Tibial nerve (tissue), 4 donors: ENCODE results near the gene NME7. TPM values are rescaled to one million over a fixed set of nuclear protein-coding genes. Genes with fewer than 3 reads are reported as not detected.

Experiments
- DNase-seq, 2 donors: peaks; one replicate each; pipeline ENCODE4 v3.0.0-alpha.2; 2019; ENCODE audit warnings: low spot score in 2 of 2
- H3K27ac ChIP-seq, 4 donors: fragments of 200-600 bp; sonication (generic) in 3 of 4; one replicate each; pipeline ENCODE4 v1.5.1; 2017 to 2019; ENCODE audit warnings: mild to moderate bottlenecking in 1 of 4
- H3K27me3 ChIP-seq, 2 donors: fragments of 200-600 bp; sonication (generic) in 1 of 2; one replicate each; pipeline versions ENCODE4 v1.5.1 to v1.6.0; 2017 to 2019
- H3K36me3 ChIP-seq, 3 donors: fragments of 200-600 bp; sonication (generic); one replicate each; pipeline ENCODE4 v1.5.1; 2018 to 2019
- H3K4me1 ChIP-seq, 4 donors: fragments of 200-600 bp; sonication (generic) in 3 of 4; one replicate each; pipeline ENCODE4 v1.5.1; 2017 to 2019
- H3K4me3 ChIP-seq, 4 donors: fragments of 200-600 bp; sonication (generic) in 3 of 4; one replicate each; pipeline ENCODE4 v1.5.1; 2017 to 2019; ENCODE audit warnings: mild to moderate bottlenecking in 1 of 4, moderate library complexity in 1 of 4
- H3K9me3 ChIP-seq, 4 donors: fragments of 200-600 bp; sonication (generic) in 3 of 4; one replicate each; pipeline ENCODE4 v1.5.1; 2017 to 2019
- EP300 ChIP-seq, 2 donors: sonication (generic); formaldehyde crosslinking; IDR thresholded peaks; one replicate each; pipeline ENCODE4 v1.6.1; 2017; ENCODE audit warnings: antibody characterized with exemption in 2 of 2, mild to moderate bottlenecking in 1 of 2
- POLR2A ChIP-seq, 2 donors: fragments of 450-650 bp; IDR thresholded peaks; one replicate each; pipeline ENCODE4 v1.6.1; 2017; ENCODE audit warnings: antibody characterized with exemption in 2 of 2, mild to moderate bottlenecking in 2 of 2, moderate library complexity in 2 of 2
- WGBS, 2 donors: methylation state at CpG; one replicate each; pipeline ENCODE4 v1.1.5; 2018; 5-methylcytosine and 5-hydroxymethylcytosine counted together
- total RNA-seq, 4 donors: library from RNA; depleted of rRNA; stranded (reverse); fragments of >200 nt; gene quantifications; one replicate each; pipeline ENCODE4 v1.1.0, GENCODE V29; 2016
- TF ChIP-seq, protein P1 (sequence below), 5 experiments: fragments of 200-600 bp in 3 of 5; fragments of 450-650 bp in 2 of 5; sonication (generic) in 3 of 5; IDR thresholded peaks; one replicate each; pipeline ENCODE4 v1.5.1; 2016 to 2019; ENCODE audit warnings: antibody characterized with exemption in 5 of 5, mild to moderate bottlenecking in 3 of 5, moderate library complexity in 2 of 5

Gene NME7
- total RNA-seq, 4 donors from 2014 or later, result 8.2 to 26.2 (median 17.5) TPM

DNA sequence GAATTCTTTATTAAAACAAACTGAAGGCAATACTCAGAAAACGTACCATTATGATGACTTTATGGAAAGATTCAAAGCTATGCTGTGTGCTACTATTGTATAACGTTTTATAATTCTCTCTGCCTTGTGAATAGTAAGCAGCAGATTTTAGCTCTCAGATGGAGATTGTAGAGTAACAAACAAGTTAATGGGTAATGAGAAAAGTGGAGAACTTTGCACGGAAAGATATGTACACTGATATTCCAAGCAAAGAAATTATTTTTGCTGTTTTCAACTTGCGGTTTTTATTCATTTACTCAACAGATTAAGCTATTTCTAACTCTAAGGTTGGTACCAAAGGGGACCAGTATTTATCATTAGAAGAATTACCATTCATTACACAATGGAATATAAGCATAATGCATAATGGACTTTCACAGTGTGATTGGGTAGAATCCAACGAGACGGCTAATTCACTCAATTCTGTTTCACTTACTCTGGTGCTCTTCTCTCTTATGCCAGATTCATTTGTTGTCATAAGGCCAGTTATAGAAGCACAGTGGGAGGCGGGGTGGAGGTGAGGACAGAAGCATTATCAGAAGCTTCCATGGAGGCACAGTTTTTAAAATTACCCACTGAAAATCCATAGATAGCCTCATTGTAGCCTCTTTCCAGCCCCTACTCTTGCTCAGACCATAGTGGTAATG, 222.5 kb downstream of the NME7 start:
- no peak overlapping the region for H3K4me3 ChIP-seq
- no peaks in the 10 kb centered on the region for H3K9me3 ChIP-seq
- peaks cover 0 to 4% (median 0%) of the 10 kb centered on the region in 4 donors for H3K4me1 ChIP-seq
- no peaks in the 10 kb centered on the region for H3K27me3 ChIP-seq
- 55 to 62% methylated on average over 7 of the region's 7 CpGs for WGBS, 2 donors
- H3K36me3 ChIP-seq, result no peaks in the 10 kb centered on the region
- TF ChIP-seq, protein P1, sequence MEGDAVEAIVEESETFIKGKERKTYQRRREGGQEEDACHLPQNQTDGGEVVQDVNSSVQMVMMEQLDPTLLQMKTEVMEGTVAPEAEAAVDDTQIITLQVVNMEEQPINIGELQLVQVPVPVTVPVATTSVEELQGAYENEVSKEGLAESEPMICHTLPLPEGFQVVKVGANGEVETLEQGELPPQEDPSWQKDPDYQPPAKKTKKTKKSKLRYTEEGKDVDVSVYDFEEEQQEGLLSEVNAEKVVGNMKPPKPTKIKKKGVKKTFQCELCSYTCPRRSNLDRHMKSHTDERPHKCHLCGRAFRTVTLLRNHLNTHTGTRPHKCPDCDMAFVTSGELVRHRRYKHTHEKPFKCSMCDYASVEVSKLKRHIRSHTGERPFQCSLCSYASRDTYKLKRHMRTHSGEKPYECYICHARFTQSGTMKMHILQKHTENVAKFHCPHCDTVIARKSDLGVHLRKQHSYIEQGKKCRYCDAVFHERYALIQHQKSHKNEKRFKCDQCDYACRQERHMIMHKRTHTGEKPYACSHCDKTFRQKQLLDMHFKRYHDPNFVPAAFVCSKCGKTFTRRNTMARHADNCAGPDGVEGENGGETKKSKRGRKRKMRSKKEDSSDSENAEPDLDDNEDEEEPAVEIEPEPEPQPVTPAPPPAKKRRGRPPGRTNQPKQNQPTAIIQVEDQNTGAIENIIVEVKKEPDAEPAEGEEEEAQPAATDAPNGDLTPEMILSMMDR (IDR thresholded peaks at IDR 0.05), result no peak
- TF ChIP-seq EP300 (IDR thresholded peaks at IDR 0.05), result no peak
- TF ChIP-seq POLR2A (IDR thresholded peaks at IDR 0.05), result no peak
- DNase-seq, result no peak
- H3K27ac ChIP-seq, result no peak overlapping the region

DNA sequence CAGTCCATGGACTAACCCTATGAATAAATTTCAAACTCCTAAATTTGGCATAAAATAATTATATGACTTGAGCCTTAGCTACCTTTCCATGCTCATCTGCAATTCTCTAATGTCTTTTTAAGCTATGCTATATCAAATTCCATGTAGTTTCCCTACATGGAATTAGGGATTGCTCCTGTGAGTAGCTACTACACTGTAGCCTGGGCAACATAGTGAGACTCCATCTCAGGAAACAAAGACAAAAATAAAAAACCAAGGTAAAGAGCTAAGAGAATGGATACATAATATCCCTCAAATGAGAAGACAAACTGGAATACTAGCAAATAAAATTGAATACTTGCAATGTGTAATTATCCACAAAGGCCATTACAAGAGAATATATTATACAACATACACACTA, 223.6 kb downstream of the NME7 start:
- no peak overlapping the region for H3K4me3 ChIP-seq
- no peaks in the 10 kb centered on the region for H3K9me3 ChIP-seq
- H3K27ac ChIP-seq, result no peak overlapping the region
- peaks cover 0 to 4% (median 0%) of the 10 kb centered on the region in 4 donors for H3K4me1 ChIP-seq
- DNase-seq, result no peak
- H3K36me3 ChIP-seq, result no peaks in the 10 kb centered on the region
- no peaks in the 10 kb centered on the region for H3K27me3 ChIP-seq
- no peak for TF ChIP-seq EP300 (IDR thresholded peaks at IDR 0.05)
- no peak for TF ChIP-seq POLR2A (IDR thresholded peaks at IDR 0.05)
- TF ChIP-seq, protein P1 (IDR thresholded peaks at IDR 0.05), result no peak

DNA sequence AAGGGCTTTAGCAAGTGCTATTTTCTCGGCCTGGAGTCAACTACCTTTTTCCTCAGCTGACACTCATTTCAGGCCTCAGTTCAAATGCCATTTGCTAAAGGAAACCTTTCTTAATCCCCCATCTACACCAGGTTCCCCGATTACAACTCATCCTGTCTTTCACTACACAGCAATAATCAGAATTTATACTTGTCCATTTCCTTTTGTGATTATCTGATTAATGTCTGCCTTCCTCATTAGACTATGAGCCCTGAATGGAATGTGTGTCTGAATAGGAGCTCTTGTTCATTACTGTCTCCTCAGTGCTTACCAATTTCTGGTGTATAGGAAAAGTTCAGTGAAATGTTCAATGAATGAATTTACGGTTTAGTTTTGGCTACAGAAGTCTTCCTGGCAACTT, 224.3 kb downstream of the NME7 start:
- no peaks in the 10 kb centered on the region for H3K36me3 ChIP-seq
- DNase-seq, result no peak
- no peaks in the 10 kb centered on the region for H3K9me3 ChIP-seq
- 78 to 82% methylated on average over 3 of the region's 3 CpGs for WGBS, 2 donors
- H3K4me1 ChIP-seq, result peaks cover 0 to 4% (median 0%) of the 10 kb centered on the region in 4 donors
- no peak for TF ChIP-seq POLR2A (IDR thresholded peaks at IDR 0.05)
- H3K27ac ChIP-seq, result no peak overlapping the region
- no peaks in the 10 kb centered on the region for H3K27me3 ChIP-seq
- H3K4me3 ChIP-seq, result no peak overlapping the region

DNA sequence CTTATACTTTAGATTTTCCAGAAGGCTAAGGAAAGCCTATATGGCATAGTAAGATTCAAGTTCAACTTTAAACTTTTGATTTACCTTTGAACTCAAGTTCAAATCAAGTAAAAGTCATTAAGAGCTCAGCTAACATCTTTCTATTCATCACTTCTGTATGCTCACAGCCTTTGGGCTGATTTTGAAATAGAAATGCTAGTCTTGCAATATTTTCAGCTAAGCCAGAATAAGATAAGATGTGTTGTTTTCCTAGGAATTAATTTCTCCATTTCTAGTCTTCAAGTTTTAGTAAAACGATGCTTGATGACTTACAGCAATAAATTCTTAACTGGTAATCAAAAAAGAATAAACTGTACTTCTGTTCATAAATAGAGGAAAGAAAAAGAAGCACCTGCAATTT, 225.5 kb downstream of the NME7 start:
- TF ChIP-seq, protein P1 (IDR thresholded peaks at IDR 0.05), result no peak
- no peak for TF ChIP-seq POLR2A (IDR thresholded peaks at IDR 0.05)
- TF ChIP-seq EP300 (IDR thresholded peaks at IDR 0.05), result no peak
- H3K27ac ChIP-seq, result no peak overlapping the region

DNA sequence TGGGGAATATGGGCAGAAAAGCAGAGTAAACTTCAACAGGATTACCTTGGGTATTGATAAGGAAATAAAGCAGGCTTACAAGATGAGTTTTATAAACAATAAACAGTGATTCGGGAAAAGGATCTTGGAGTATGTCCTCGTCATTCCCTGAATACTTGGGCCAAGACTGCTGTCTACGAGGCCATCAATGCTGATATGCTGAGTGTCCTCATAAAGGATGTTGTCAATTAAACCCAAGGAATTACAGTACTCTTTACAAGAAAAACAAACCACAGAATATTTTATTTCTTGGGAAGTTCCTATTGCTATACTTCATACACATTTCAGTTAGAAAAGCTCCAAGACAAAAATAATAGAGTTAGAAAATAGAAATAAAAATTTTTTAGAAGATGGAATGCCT, 226.2 kb downstream of the NME7 start:
- no peak for TF ChIP-seq EP300 (IDR thresholded peaks at IDR 0.05)
- DNase-seq, result no peak
- no peak overlapping the region for H3K27ac ChIP-seq
- H3K27me3 ChIP-seq, result no peaks in the 10 kb centered on the region
- H3K9me3 ChIP-seq, result no peaks in the 10 kb centered on the region
- H3K4me1 ChIP-seq, result peaks cover 0 to 4% (median 0%) of the 10 kb centered on the region in 4 donors
- H3K36me3 ChIP-seq, result no peaks in the 10 kb centered on the region
- H3K4me3 ChIP-seq, result no peak overlapping the region
- 81% methylated on average over 3 of the region's 3 CpGs for WGBS, 2 donors

More for the DNA sequence above, 225.5 kb downstream of the NME7 start:
- no peaks in the 10 kb centered on the region for H3K36me3 ChIP-seq
- 0 to 40% methylated on average over 1 of the region's 1 CpG for WGBS, 2 donors
- no peaks in the 10 kb centered on the region for H3K9me3 ChIP-seq
- no peak for DNase-seq
- no peaks in the 10 kb centered on the region for H3K27me3 ChIP-seq
- H3K4me1 ChIP-seq, result peaks cover 0 to 4% (median 0%) of the 10 kb centered on the region in 4 donors
- H3K4me3 ChIP-seq, result no peak overlapping the region

DNA sequence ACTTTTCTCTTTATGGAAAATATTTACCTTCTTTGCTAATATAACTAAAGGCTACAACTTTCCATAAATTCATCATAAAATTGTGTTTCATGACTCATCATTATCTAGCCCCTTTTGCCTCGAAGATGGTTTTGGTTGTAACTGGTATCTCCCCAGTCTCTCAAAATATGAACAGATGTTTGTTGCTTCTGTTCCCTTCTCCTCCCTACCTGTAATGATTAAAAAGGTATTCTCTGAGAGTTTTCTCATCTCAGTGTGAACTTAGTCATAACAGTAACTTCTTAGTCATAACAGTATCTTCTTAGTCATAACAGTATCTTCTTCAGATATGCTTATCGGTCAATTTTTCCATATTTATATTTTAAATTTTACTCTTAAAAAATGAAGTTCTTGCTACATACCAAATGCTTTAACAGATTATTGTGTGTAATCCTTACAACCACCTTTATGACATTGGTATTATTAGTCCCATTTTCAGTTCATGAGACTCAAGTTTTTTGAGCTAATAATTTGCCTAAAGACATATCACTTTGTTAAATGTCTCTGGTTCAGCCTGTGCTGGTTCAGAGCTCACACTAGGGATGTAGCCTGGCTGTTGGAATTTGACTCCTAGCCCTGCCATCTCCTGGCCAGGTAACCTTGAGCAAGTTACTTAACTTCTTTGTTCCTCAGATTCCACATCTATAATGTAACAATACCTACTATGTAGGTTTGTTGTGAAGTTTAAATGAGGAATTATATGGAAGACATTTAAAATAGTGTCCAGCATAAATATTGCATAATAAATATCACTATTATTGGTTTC, 228.5 kb downstream of the NME7 start:
- 89 to 94% methylated on average over 2 of the region's 2 CpGs for WGBS, 2 donors
- no peaks in the 10 kb centered on the region for H3K9me3 ChIP-seq
- H3K36me3 ChIP-seq, result no peaks in the 10 kb centered on the region
- DNase-seq, result no peak
- H3K27ac ChIP-seq, result no peak overlapping the region
- TF ChIP-seq, protein P1 (IDR thresholded peaks at IDR 0.05), result no peak
- TF ChIP-seq EP300 (IDR thresholded peaks at IDR 0.05), result no peak
- TF ChIP-seq POLR2A (IDR thresholded peaks at IDR 0.05), result no peak
- no peaks in the 10 kb centered on the region for H3K4me1 ChIP-seq
- H3K27me3 ChIP-seq, result no peaks in the 10 kb centered on the region
- H3K4me3 ChIP-seq, result no peak overlapping the region
